Hindlimb muscle (tissue), 1 donor: ENCODE results near the gene SLC35A3. TPM values are rescaled to one million over a fixed set of nuclear protein-coding genes. Genes with fewer than 3 reads are reported as not detected.

Source experiments
- DNase-seq: peaks from one replicate; pipeline ENCODE4 v3.0.0-alpha.2; 2013
- polyA plus RNA-seq: library from polyadenylated mRNA; unstranded; fragments of 120-200 nt; gene quantifications from one replicate; pipeline ENCODE4 v1.2.1, GENCODE V29; 2013; ENCODE audit not compliant: insufficient read length

Gene SLC35A3
- polyA plus RNA-seq, 1 donor = 11.7 TPM

GRCh38 chr1:100077531-100077930, 107.7 kb downstream of the SLC35A3 start:
- DNase-seq = no peak

GRCh38 chr1:100080331-100080730, 110.5 kb downstream of the SLC35A3 start:
- no peak for DNase-seq

Other genes starting within 250 kb of the SLC35A3 start
- 2.8 TPM for gene FRRS1, start 203.4 kb upstream of the SLC35A3 start, polyA plus RNA-seq
- 223 TPM for gene AGL, start 119.6 kb upstream of the SLC35A3 start, polyA plus RNA-seq
- 3.4 TPM for gene SASS6, start 162.9 kb downstream of the SLC35A3 start, polyA plus RNA-seq
- 25.2 TPM for gene TRMT13, start 163.2 kb downstream of the SLC35A3 start, polyA plus RNA-seq
- 213 TPM for gene LRRC39, start 208.3 kb downstream of the SLC35A3 start, polyA plus RNA-seq